Neuronal stem cell (in vitro differentiated cells): ENCODE data around the gene RANGAP1.

Experiments
- DNase-seq: peaks from one replicate; pipeline ENCODE4 v3.0.0-alpha.2; 2013; ENCODE audit warnings: low spot score
- H2AFZ ChIP-seq: one replicate; pipeline ENCODE4 v1.6.1; 2013; ENCODE audit warnings: mild to moderate bottlenecking, low read length, inconsistent platforms
- H2AK5ac ChIP-seq: 2 replicates; pipeline ENCODE4 v1.6.1; 2013; ENCODE audit warnings: low read depth, mild to moderate bottlenecking, inconsistent platforms, low read length, moderate library complexity, mixed read lengths
- H2BK120ac ChIP-seq: 2 replicates; pipeline ENCODE4 v1.6.1; 2013; ENCODE audit warnings: low read depth, mild to moderate bottlenecking, inconsistent platforms, low read length, moderate library complexity, mixed read lengths
- H2BK12ac ChIP-seq: one replicate; pipeline ENCODE4 v1.6.1; 2013; ENCODE audit warnings: low read length, inconsistent platforms
- H2BK15ac ChIP-seq: 2 replicates; pipeline ENCODE4 v1.6.1; 2013; ENCODE audit warnings: mild to moderate bottlenecking, low read length, inconsistent platforms, mixed read lengths
- H2BK5ac ChIP-seq: one replicate; pipeline ENCODE4 v1.6.1; 2013; ENCODE audit warnings: inconsistent platforms, mild to moderate bottlenecking, low read length, moderate library complexity
- H3K14ac ChIP-seq: one replicate; pipeline ENCODE4 v1.6.1; 2013; ENCODE audit warnings: low read length, inconsistent platforms
- H3K18ac ChIP-seq: 2 replicates; pipeline ENCODE4 v1.6.1; 2013; ENCODE audit warnings: low read length, inconsistent platforms
- H3K23ac ChIP-seq: 2 replicates; pipeline ENCODE4 v1.6.1; 2013; ENCODE audit warnings: low read depth, mild to moderate bottlenecking, mixed read lengths, low read length, inconsistent platforms; ENCODE audit not compliant: poor library complexity
- H3K27ac ChIP-seq: replicated peaks from 3 replicates; pipeline ENCODE4 v1.5.1; 2013; ENCODE audit warnings: low read length, inconsistent platforms
- H3K27me3 ChIP-seq, 3 experiments: 2 replicates each; pipeline ENCODE4 v1.6.1; 2013; ENCODE audit warnings: low read length in 3 of 3, mild to moderate bottlenecking in 2 of 3, inconsistent platforms in 1 of 3, low read depth in 1 of 3, mixed read lengths in 1 of 3, moderate library complexity in 1 of 3; ENCODE audit not compliant: control insufficient read depth in 3 of 3, insufficient read depth in 3 of 3
- H3K36me3 ChIP-seq, 2 donors: replicated peaks in 1 of 2; 2 replicates each; pipeline ENCODE4 v1.6.1; 2013; ENCODE audit warnings: low read length in 2 of 2; ENCODE audit not compliant: control insufficient read depth in 2 of 2, insufficient read depth in 2 of 2
- H3K4ac ChIP-seq: 2 replicates; pipeline ENCODE4 v1.6.1; 2013; ENCODE audit warnings: inconsistent platforms, mild to moderate bottlenecking, low read length, moderate library complexity
- H3K4me1 ChIP-seq, 2 donors: 1 replicate in 1 of 2; 2 replicates in 1 of 2; pipeline ENCODE4 v1.6.1; 2013; ENCODE audit warnings: low read length in 2 of 2, low read depth in 1 of 2; ENCODE audit not compliant: control insufficient read depth in 2 of 2, insufficient read depth in 1 of 2
- H3K4me2 ChIP-seq: one replicate; pipeline ENCODE4 v1.6.1; 2013; ENCODE audit warnings: mild to moderate bottlenecking, low read length, inconsistent platforms; ENCODE audit not compliant: insufficient read depth, poor library complexity, severe bottlenecking
- H3K4me3 ChIP-seq, 2 donors: 2 replicates each; pipeline ENCODE4 v1.5.1; 2013; ENCODE audit warnings: low read length in 2 of 2, mild to moderate bottlenecking in 2 of 2, inconsistent platforms in 1 of 2, moderate library complexity in 1 of 2
- H3K79me1 ChIP-seq: one replicate; pipeline ENCODE4 v1.6.1; 2013; ENCODE audit warnings: low read depth, mild to moderate bottlenecking, inconsistent platforms, low read length, moderate library complexity
- H3K9ac ChIP-seq: one replicate; pipeline ENCODE4 v1.6.1; 2013; ENCODE audit warnings: mild to moderate bottlenecking, low read depth, low read length, inconsistent platforms; ENCODE audit not compliant: poor library complexity
- H3K9me3 ChIP-seq, 2 donors: replicated peaks in 1 of 2; 2 replicates each; pipeline versions ENCODE3 to v1.6.1; 2013; ENCODE audit warnings: low read length in 2 of 2, mild to moderate bottlenecking in 2 of 2, inconsistent platforms in 1 of 2, low read depth in 1 of 2, mixed read lengths in 1 of 2, moderate library complexity in 1 of 2; ENCODE audit not compliant: control insufficient read depth in 2 of 2, insufficient read depth in 1 of 2
- H4K8ac ChIP-seq: one replicate; pipeline ENCODE4 v1.6.1; 2013; ENCODE audit warnings: low read depth, mild to moderate bottlenecking, inconsistent platforms, low read length, moderate library complexity
- H4K91ac ChIP-seq: one replicate; pipeline ENCODE4 v1.6.1; 2013; ENCODE audit warnings: low read length, low read depth, mild to moderate bottlenecking, inconsistent platforms; ENCODE audit not compliant: poor library complexity
- WGBS, 2 donors: extraction: QIAGEN DNeasy Blood & Tissue Kit; methylation state at CpG; one replicate each; pipeline ENCODE4 v1.1.7; 2013; ENCODE audit warnings: missing lambda C conversion rate in 2 of 2, mixed read lengths in 1 of 2; ENCODE audit not compliant: insufficient read length in 2 of 2, insufficient replicate concordance in 1 of 2; ENCODE audit errors: extremely low coverage in 2 of 2; 5-methylcytosine and 5-hydroxymethylcytosine counted together

The RANGAP1 gene

GRCh38 chr22:41231369-41231768 lies 54.6 kb downstream of the RANGAP1 start:
- Histone ChIP-seq H4K8ac (no peak overlapping the region), H3K23ac (no peak overlapping the region), H4K91ac (no peak overlapping the region), H2BK15ac (no peak overlapping the region), H3K18ac (no peak overlapping the region), H3K9me3 (peaks cover 0 to 1% of the 10 kb centered on the region in 2 donors), H2BK5ac (no peak overlapping the region), H3K9ac (no peak overlapping the region), H2AFZ (no peak overlapping the region), H3K4ac (no peak overlapping the region), H2BK12ac (no peak overlapping the region), H3K4me2 (no peak overlapping the region), H3K14ac (peak overlapping the region; percentile 12), H3K4me3 (no peak overlapping the region), H2BK120ac (no peak overlapping the region), H3K4me1 (no peaks in the 10 kb centered on the region), H3K27me3 (no peaks in the 10 kb centered on the region), H3K36me3 (peaks cover 19 to 47% of the 10 kb centered on the region in 2 donors), H3K79me1 (peaks cover 3% of the 10 kb centered on the region), H3K27ac (no peak overlapping the region), H2AK5ac (no peak overlapping the region)
- no peak for DNase-seq
- WGBS, 2 donors = no CpG with 5 or more reads among the region's 7 CpGs

GRCh38 chr22:41230401-41230785 lies 55.6 kb downstream of the RANGAP1 start:
- H3K9ac ChIP-seq = no peak overlapping the region
- no peak overlapping the region for H3K27ac ChIP-seq
- H2BK120ac ChIP-seq = no peak overlapping the region
- H2BK12ac ChIP-seq = no peak overlapping the region
- H3K4me2 ChIP-seq = no peak overlapping the region
- no peak for DNase-seq
- H4K91ac ChIP-seq = no peak overlapping the region
- no CpG with 5 or more reads among the region's 9 CpGs for WGBS, 2 donors
- peaks cover 24 to 56% of the 10 kb centered on the region in 2 donors for H3K36me3 ChIP-seq
- no peak overlapping the region for H2BK5ac ChIP-seq
- H3K23ac ChIP-seq = no peak overlapping the region
- no peaks in the 10 kb centered on the region for H3K4me1 ChIP-seq
- H3K4me3 ChIP-seq = no peak overlapping the region
- peaks cover 0 to 1% of the 10 kb centered on the region in 2 donors for H3K9me3 ChIP-seq
- H3K27me3 ChIP-seq = no peaks in the 10 kb centered on the region
- H3K18ac ChIP-seq = no peak overlapping the region
- H2BK15ac ChIP-seq = no peak overlapping the region
- H2AK5ac ChIP-seq = no peak overlapping the region
- no peak overlapping the region for H3K4ac ChIP-seq
- no peak overlapping the region for H3K14ac ChIP-seq
- no peak overlapping the region for H2AFZ ChIP-seq
- no peak overlapping the region for H4K8ac ChIP-seq
- peaks cover 3% of the 10 kb centered on the region for H3K79me1 ChIP-seq

GRCh38 chr22:41229730-41230400 lies 56.1 kb downstream of the RANGAP1 start:
- peaks cover 27 to 61% of the 10 kb centered on the region in 2 donors for H3K36me3 ChIP-seq
- H3K14ac ChIP-seq = no peak overlapping the region
- no peak for DNase-seq
- no peak overlapping the region for H2BK12ac ChIP-seq
- no peak overlapping the region for H3K9ac ChIP-seq
- H2AFZ ChIP-seq = no peak overlapping the region
- H3K27me3 ChIP-seq = no peaks in the 10 kb centered on the region
- H2AK5ac ChIP-seq = no peak overlapping the region
- H3K4me2 ChIP-seq = no peak overlapping the region
- no CpG with 5 or more reads among the region's 17 CpGs for WGBS, 2 donors
- no peak overlapping the region for H2BK120ac ChIP-seq
- no peak overlapping the region for H2BK15ac ChIP-seq
- H4K91ac ChIP-seq = no peak overlapping the region
- H3K18ac ChIP-seq = no peak overlapping the region
- H3K79me1 ChIP-seq = peaks cover 3% of the 10 kb centered on the region
- H2BK5ac ChIP-seq = no peak overlapping the region
- H4K8ac ChIP-seq = no peak overlapping the region
- H3K4ac ChIP-seq = no peak overlapping the region
- peaks cover 0 to 1% of the 10 kb centered on the region in 2 donors for H3K9me3 ChIP-seq
- no peak overlapping the region for H3K27ac ChIP-seq
- no peak overlapping the region for H3K23ac ChIP-seq
- H3K4me3 ChIP-seq = no peak overlapping the region
- H3K4me1 ChIP-seq = no peaks in the 10 kb centered on the region

- Histone ChIP-seq H2BK12ac (no peak overlapping the region), H4K91ac (no peak overlapping the region), H3K79me1 (peaks cover 3% of the 10 kb centered on the region), H3K36me3 (peaks cover 33 to 67% of the 10 kb centered on the region in 2 donors), H3K4me1 (no peaks in the 10 kb centered on the region), H3K9me3 (peaks cover 0 to 1% of the 10 kb centered on the region in 2 donors), H3K27ac (no peak overlapping the region), H2BK15ac (no peak overlapping the region), H3K18ac (no peak overlapping the region), H3K27me3 (no peaks in the 10 kb centered on the region), H3K9ac (no peak overlapping the region), H4K8ac (no peak overlapping the region), H3K14ac (no peak overlapping the region), H3K23ac (no peak overlapping the region), H2BK120ac (no peak overlapping the region), H3K4me2 (no peak overlapping the region), H3K4ac (no peak overlapping the region), H2BK5ac (no peak overlapping the region), H2AK5ac (no peak overlapping the region), H3K4me3 (no peak overlapping the region), H2AFZ (no peak overlapping the region)
- no peak for DNase-seq
- no CpG with 5 or more reads among the region's 6 CpGs for WGBS, 2 donors
Measured at GRCh38 chr22:41229215-41229614, 56.8 kb downstream of the RANGAP1 start.
